Heart left ventricle (tissue), 13 donors: Measurements from ENCODE around the gene OGDH.

Experiments
- CTCF ChIP-seq, 12 donors: fragments of 200-600 bp; sonication (generic) in 4 of 12; IDR thresholded peaks; one replicate each; pipeline versions ENCODE4 v1.5.0 to v1.8.0; 2018 to 2022; ENCODE audit warnings: antibody characterized with exemption in 12 of 12, mild to moderate bottlenecking in 5 of 12
- POLR2A ChIP-seq, 2 donors: fragments of 450-650 bp; IDR thresholded peaks; one replicate each; pipeline ENCODE4 v1.6.1; 2017; ENCODE audit warnings: antibody characterized with exemption in 2 of 2, mild to moderate bottlenecking in 2 of 2, moderate library complexity in 2 of 2
- donor health status: ischemic (EF 13 %, LVEDD 7.1; RV severe dilation, severe dysfunction).
- donor health status: DM: no; HTN: yes; CAD: no.
- donor health status: DM: no; HTN: no; CAD: no.
- donor health status: ischemic (EF 25% LVEDD 6.9; RV normal size, moderate dysfunction).
- donor health status: ischemic (EF 25% LVEDD 5.7; RV mildly dilated, moderate dysfunction).
- donor health status: ischemic (EF 35%, LVEDD 5.7; RV mildly dilated, moderate dysfunction).
- donor health status: nonischemic (EF 11% LVEDD 7.7; RV severe dilation, severe dysfunction).
- donor health status: DM: yes; HTN: yes; CAD: no.
- donor health status: PGD.
- donor health status: ischemic (EF 29% LVEDD 5.4; RV normal size, mild dysfunction).
- donor health status: nonischemic (EF 23%, LVEDD 6.1; RV moderate dilation, normal function).

DNA sequence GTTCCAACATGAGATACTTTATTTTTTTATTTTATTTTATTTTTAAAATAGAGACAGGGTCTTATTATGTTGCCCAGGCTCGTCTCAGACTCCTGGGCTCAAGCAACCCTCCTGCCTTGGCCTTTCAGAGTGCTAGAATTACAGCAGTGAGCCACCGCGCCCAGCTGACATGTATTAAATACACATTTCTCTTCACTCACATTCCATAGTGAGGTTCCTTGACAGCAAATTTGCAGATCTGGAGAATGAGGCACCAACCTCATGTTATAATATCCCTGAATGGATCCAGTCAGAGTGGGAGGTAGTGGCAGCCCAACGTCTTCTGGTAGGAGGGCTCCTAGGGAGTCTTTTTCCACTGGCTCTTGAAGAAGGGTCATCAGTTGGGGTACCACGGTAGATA lies 46.1 kb downstream of the OGDH start:
- TF ChIP-seq CTCF (IDR thresholded peaks at IDR 0.05) = no peak
- no peak for TF ChIP-seq POLR2A (IDR thresholded peaks at IDR 0.05)
